Activated CD8-positive, alpha-beta T cell treated with anti-CD3 and anti-CD28 coated beads for 36 hours (primary cell): ENCODE measurements around the gene LIPC. TPM values are rescaled to one million over a fixed set of nuclear protein-coding genes. Genes with fewer than 3 reads are reported as not detected.

Source experiments
- ATAC-seq: fragments of 200-7000 bp; cut with Tn5 transposase; one replicate; pipeline ENCODE4 v1.10.0; 2021; ENCODE audit warnings: mild to moderate bottlenecking, moderate library complexity
- CTCF ChIA-PET: fragments of 350-600 bp; sonication (Branson Sonifier 250); formaldehyde crosslinking; loops from one replicate; lab custom pipeline; 2021; ENCODE audit warnings: antibody characterized with exemption; lab: Charles Lee
- POLR2A ChIA-PET: fragments of 350-600 bp; sonication (Branson Sonifier 250); formaldehyde crosslinking; loops from one replicate; lab custom pipeline; 2021; ENCODE audit warnings: antibody characterized with exemption; lab: Charles Lee
- DNase-seq: peaks from one replicate; pipeline ENCODE4 v3.0.0-alpha.2; 2020
- H3K27ac Mint-ChIP-seq: one replicate; pipeline ENCODE4 v1.8.0; 2021; ENCODE audit warnings: mild to moderate bottlenecking, mixed read lengths
- H3K27me3 Mint-ChIP-seq: one replicate; pipeline ENCODE4 v1.8.0; 2021; ENCODE audit warnings: mixed read lengths
- H3K36me3 Mint-ChIP-seq: one replicate; pipeline ENCODE4 v1.8.0; 2021; ENCODE audit warnings: low read depth, mixed read lengths
- H3K4me1 Mint-ChIP-seq: one replicate; pipeline ENCODE4 v1.8.0; 2021; ENCODE audit warnings: low read depth, mixed read lengths
- H3K4me3 Mint-ChIP-seq: one replicate; pipeline ENCODE4 v1.8.0; 2021; ENCODE audit warnings: mild to moderate bottlenecking, moderate library complexity, mixed read lengths
- H3K9me3 Mint-ChIP-seq: one replicate; pipeline ENCODE4 v1.8.0; 2021; ENCODE audit warnings: mixed read lengths
- CTCF ChIP-seq: fragments of 200-600 bp; IDR thresholded peaks from one replicate; pipeline ENCODE4 v1.8.0; 2022; ENCODE audit warnings: antibody characterized with exemption, mild to moderate bottlenecking
- intact Hi-C: fragments of 100-400 bp; cut with micrococcal nuclease; formaldehyde crosslinking; loops from one replicate; pipeline ENCODE4 v1.10.0; 2022
- total RNA-seq, 2 experiments: library from RNA; stranded (reverse); gene quantifications; one replicate each; pipeline ENCODE4 v1.2.3, GENCODE V29; 2021

The LIPC gene
- total RNA-seq, 2 experiments from 2014 or later, result 1.0 to 1.2 TPM

GRCh38 chr15:58549013-58549784 lies 117.4 kb downstream of the LIPC start:
- H3K4me3 Mint-ChIP-seq, result no peak overlapping the region
- no peaks in the 10 kb centered on the region for H3K9me3 Mint-ChIP-seq
- no peaks in the 10 kb centered on the region for H3K27me3 Mint-ChIP-seq
- no peaks in the 10 kb centered on the region for H3K36me3 Mint-ChIP-seq
- intact Hi-C loops, result no loop called here
- H3K4me1 Mint-ChIP-seq, result peaks cover 41% of the 10 kb centered on the region
- TF ChIP-seq CTCF, result no peak
- ChIA-PET CTCF (no interaction called here), POLR2A (no interaction called here)
- H3K27ac Mint-ChIP-seq, result no peak overlapping the region
- DNase-seq (no peak), ATAC-seq (no peak)

- peaks cover 38% of the 10 kb centered on the region for H3K4me1 Mint-ChIP-seq
- intact Hi-C loops, result no loop called here
- POLR2A ChIA-PET, result no interaction called here
Measured at GRCh38 chr15:58549785-58550074, 117.9 kb downstream of the LIPC start.

GRCh38 chr15:58551084-58551763 lies 119.4 kb downstream of the LIPC start:
- intact Hi-C loops, result loop anchor here (1.0 kb wide), 1 partner anchor 94 kb away; no protein-coding TSS in a partner anchor
- H3K4me1 Mint-ChIP-seq, result peaks cover 24% of the 10 kb centered on the region
- ATAC-seq (peak; percentile 63), DNase-seq (peak; percentile 51)
- H3K36me3 Mint-ChIP-seq, result no peaks in the 10 kb centered on the region
- ChIA-PET CTCF (interaction anchor here (1.3 kb wide), 1 partner anchor 323 kb away, joined by 4 read pairs; no protein-coding TSS in a partner anchor), POLR2A (no interaction called here)
- no peaks in the 10 kb centered on the region for H3K27me3 Mint-ChIP-seq
- peak overlapping the region; percentile 77 for H3K27ac Mint-ChIP-seq
- H3K9me3 Mint-ChIP-seq, result no peaks in the 10 kb centered on the region
- TF ChIP-seq CTCF, result no peak
- H3K4me3 Mint-ChIP-seq, result no peak overlapping the region

More at GRCh38 chr15:58549785-58550074, 117.9 kb downstream of the LIPC start:
- Mint-ChIP-seq H3K9me3 (no peaks in the 10 kb centered on the region), H3K4me3 (no peak overlapping the region), H3K27me3 (no peaks in the 10 kb centered on the region), H3K36me3 (no peaks in the 10 kb centered on the region), H3K27ac (no peak overlapping the region)
- TF ChIP-seq CTCF, result no peak
- DNase-seq (no peak), ATAC-seq (no peak)
- CTCF ChIA-PET, result interaction anchor here (1.3 kb wide), 1 partner anchor 322 kb away, joined by 4 read pairs; no protein-coding TSS in a partner anchor

GRCh38 chr15:58551764-58552504 lies 120.1 kb downstream of the LIPC start:
- H3K27ac Mint-ChIP-seq, result peak overlapping the region; percentile 77
- POLR2A ChIA-PET, result no interaction called here
- no peak for TF ChIP-seq CTCF
- ATAC-seq, result no peak
- H3K36me3 Mint-ChIP-seq, result no peaks in the 10 kb centered on the region
- peaks cover 17% of the 10 kb centered on the region for H3K4me1 Mint-ChIP-seq
- H3K4me3 Mint-ChIP-seq, result no peak overlapping the region
- CTCF ChIA-PET, result no interaction called here
- H3K9me3 Mint-ChIP-seq, result no peaks in the 10 kb centered on the region
- no peak for DNase-seq
- H3K27me3 Mint-ChIP-seq, result no peaks in the 10 kb centered on the region
- intact Hi-C loops, result loop anchor here (1.0 kb wide), 1 partner anchor 95 kb away; no protein-coding TSS in a partner anchor
